H1 (cell line): ENCODE data around the gene STK39. TPM values are rescaled to one million over a fixed set of nuclear protein-coding genes. Genes with fewer than 3 reads are reported as not detected.

Experiments used
- CTCF ChIA-PET: fragments of 300-600 bp; sonication (Branson Sonifier 250); formaldehyde crosslinking; loops from one replicate; lab custom pipeline; 2021; ENCODE audit not compliant: partially characterized antibody; lab: Charles Lee
- POLR2A ChIA-PET: fragments of 300-600 bp; sonication (Branson Sonifier 250); formaldehyde crosslinking; loops from one replicate; lab custom pipeline; 2021; ENCODE audit warnings: inconsistent platforms; ENCODE audit not compliant: partially characterized antibody; lab: Charles Lee
- DNase-seq, 2 experiments: peaks; one replicate each; pipeline versions ENCODE4 v3.0.0 to v3.0.0-alpha.2; 2010 to 2022; ENCODE audit warnings: low spot score in 2 of 2, low read depth in 1 of 2, mixed read lengths in 1 of 2
- FAIRE-seq: peaks from 2 replicates; lab custom pipeline; 2011; peaks lifted over from hg19 to GRCh38; lab: Jason Lieb, UNC
- H2AFZ ChIP-seq: 2 replicates; pipeline ENCODE4 v1.8.1; 2012; ENCODE audit warnings: low read length, inconsistent platforms
- H2AK5ac ChIP-seq: 2 replicates; pipeline ENCODE4 v1.6.1; 2013; ENCODE audit warnings: low read depth, low read length
- H2BK120ac ChIP-seq: replicated peaks from 2 replicates; pipeline ENCODE3; 2013; ENCODE audit warnings: low read depth, low read length, inconsistent platforms
- H2BK12ac ChIP-seq: 2 replicates; pipeline ENCODE4 v1.6.1; 2013; ENCODE audit warnings: low read depth, low read length
- H2BK15ac ChIP-seq: 2 replicates; pipeline ENCODE4 v1.6.1; 2013; ENCODE audit warnings: low read length
- H2BK20ac ChIP-seq: 2 replicates; pipeline ENCODE4 v1.6.1; 2013; ENCODE audit warnings: low read length
- H2BK5ac ChIP-seq: 2 replicates; pipeline ENCODE4 v1.6.1; 2013; ENCODE audit warnings: low read depth, low read length
- H3K14ac ChIP-seq: 2 replicates; pipeline ENCODE4 v1.6.1; 2013; ENCODE audit warnings: inconsistent platforms; ENCODE audit not compliant: insufficient read length
- H3K18ac ChIP-seq: 2 replicates; pipeline ENCODE4 v1.6.1; 2013; ENCODE audit warnings: low read length; ENCODE audit errors: extremely low read depth
- H3K23ac ChIP-seq: 2 replicates; pipeline ENCODE4 v1.6.1; 2013; ENCODE audit warnings: inconsistent platforms; ENCODE audit not compliant: insufficient read length
- H3K23me2 ChIP-seq: 2 replicates; pipeline ENCODE4 v1.6.1; 2013; ENCODE audit warnings: low read depth, low read length
- H3K27ac ChIP-seq: 2 replicates; pipeline ENCODE4 v1.6.1; 2011; ENCODE audit warnings: low read depth, low read length, inconsistent platforms
- H3K27me3 ChIP-seq, 4 experiments: replicated peaks in 1 of 4; 1 replicate in 1 of 4; 2 replicates in 3 of 4; pipeline versions ENCODE4 v1.6.1 to v1.8.1; 2011 to 2013; ENCODE audit warnings: low read length in 3 of 4, mild to moderate bottlenecking in 3 of 4, inconsistent platforms in 2 of 4, mixed read lengths in 2 of 4, moderate library complexity in 1 of 4; ENCODE audit not compliant: control insufficient read depth in 3 of 4, insufficient read depth in 3 of 4; ENCODE audit errors: extremely low read depth in 1 of 4
- H3K36me3 ChIP-seq, 4 experiments: 2 replicates each; pipeline versions ENCODE4 v1.6.1 to v1.8.1; 2011 to 2013; ENCODE audit warnings: mild to moderate bottlenecking in 4 of 4, low read length in 3 of 4, moderate library complexity in 2 of 4, control low read depth in 1 of 4, inconsistent platforms in 1 of 4; ENCODE audit not compliant: insufficient read depth in 4 of 4, control insufficient read depth in 2 of 4
- H3K4ac ChIP-seq: replicated peaks from 2 replicates; pipeline ENCODE3; 2013; ENCODE audit warnings: low read length, low read depth, mixed read lengths, inconsistent platforms; ENCODE audit not compliant: insufficient read length
- H3K4me1 ChIP-seq, 4 experiments: replicated peaks in 1 of 4; 1 replicate in 1 of 4; 2 replicates in 3 of 4; pipeline versions ENCODE4 v1.6.1 to v1.8.1; 2011 to 2013; ENCODE audit warnings: low read length in 3 of 4, inconsistent platforms in 2 of 4, mixed read lengths in 1 of 4; ENCODE audit not compliant: insufficient read depth in 4 of 4, control insufficient read depth in 3 of 4
- H3K4me2 ChIP-seq, 2 experiments: 2 replicates each; pipeline versions ENCODE4 v1.6.1 to v1.8.1; 2011 to 2013; ENCODE audit warnings: low read depth in 2 of 2, low read length in 2 of 2, control low read depth in 1 of 2, inconsistent platforms in 1 of 2, mild to moderate bottlenecking in 1 of 2; ENCODE audit not compliant: insufficient read depth in 1 of 2
- H3K4me3 ChIP-seq, 4 experiments: fragments of 200-600, 300-600 bp in 1 of 4; sonication (generic), shearing (Covaris generic), sonication (Bioruptor Twin) in 1 of 4; 2 replicates each; pipeline versions ENCODE4 v1.5.1 to v1.8.1; 2011 to 2016; ENCODE audit warnings: low read length in 4 of 4, low read depth in 3 of 4, control low read depth in 2 of 4, inconsistent platforms in 2 of 4, mild to moderate bottlenecking in 2 of 4, mixed read lengths in 1 of 4, moderate library complexity in 1 of 4; ENCODE audit not compliant: insufficient read depth in 2 of 4; ENCODE audit errors: extremely low read depth in 1 of 4
- H3K56ac ChIP-seq: replicated peaks from 2 replicates; pipeline ENCODE3; 2013; ENCODE audit warnings: low read depth, mild to moderate bottlenecking, mixed read lengths, low read length, inconsistent platforms; ENCODE audit not compliant: insufficient read length
- H3K79me1 ChIP-seq: 2 replicates; pipeline ENCODE4 v1.6.1; 2013; ENCODE audit warnings: low read depth, low read length, control low read depth
- H3K79me2 ChIP-seq, 2 experiments: 2 replicates each; pipeline versions ENCODE4 v1.6.1 to v1.8.1; 2012 to 2013; ENCODE audit warnings: low read length in 2 of 2, mild to moderate bottlenecking in 2 of 2, inconsistent platforms in 1 of 2; ENCODE audit not compliant: insufficient read depth in 2 of 2, control insufficient read depth in 1 of 2
- H3K9ac ChIP-seq, 4 experiments: replicated peaks in 1 of 4; 1 replicate in 1 of 4; 2 replicates in 3 of 4; pipeline versions ENCODE4 v1.6.1 to v1.8.1; 2011 to 2013; ENCODE audit warnings: low read depth in 3 of 4, low read length in 3 of 4, control low read depth in 2 of 4, mild to moderate bottlenecking in 2 of 4, moderate library complexity in 2 of 4, inconsistent platforms in 1 of 4; ENCODE audit errors: extremely low read depth in 1 of 4
- H3K9me3 ChIP-seq, 2 experiments: 2 replicates each; pipeline versions ENCODE4 v1.6.1 to v1.8.1; 2012 to 2013; ENCODE audit warnings: mild to moderate bottlenecking in 2 of 2, moderate library complexity in 2 of 2, control low read depth in 1 of 2, inconsistent platforms in 1 of 2, low read depth in 1 of 2, low read length in 1 of 2, mixed read lengths in 1 of 2; ENCODE audit not compliant: insufficient read depth in 2 of 2
- H4K20me1 ChIP-seq, 2 experiments: replicated peaks in 1 of 2; 2 replicates each; pipeline versions ENCODE3 to v1.8.1; 2011 to 2013; ENCODE audit warnings: inconsistent platforms in 2 of 2, low read length in 2 of 2, mild to moderate bottlenecking in 1 of 2; ENCODE audit not compliant: insufficient read depth in 2 of 2, control insufficient read depth in 1 of 2
- H4K5ac ChIP-seq: 2 replicates; pipeline ENCODE4 v1.6.1; 2013; ENCODE audit warnings: low read length, low read depth, mixed read lengths, inconsistent platforms; ENCODE audit not compliant: insufficient read length
- H4K8ac ChIP-seq: 2 replicates; pipeline ENCODE4 v1.8.0; 2013; ENCODE audit warnings: mild to moderate bottlenecking, moderate library complexity, low read length, inconsistent platforms; ENCODE audit not compliant: insufficient read depth; ENCODE audit errors: extremely low read depth
- H4K91ac ChIP-seq: replicated peaks from 2 replicates; pipeline ENCODE3; 2013; ENCODE audit warnings: low read length, mixed read lengths, inconsistent platforms; ENCODE audit not compliant: insufficient read length
- BCL11A ChIP-seq, 2 experiments: IDR thresholded peaks; one replicate each; pipeline ENCODE4 v1.6.1; 2011; ENCODE audit warnings: low read depth in 2 of 2, low read length in 2 of 2, mild to moderate bottlenecking in 2 of 2
- CHD2 ChIP-seq: IDR thresholded peaks from 2 replicates; pipeline ENCODE4 v1.6.1; 2012; ENCODE audit warnings: low read length, improper control_type of control experiment
- CTBP2 ChIP-seq: IDR thresholded peaks from 2 replicates; pipeline ENCODE4 v1.7.0; 2011; ENCODE audit warnings: borderline replicate concordance, mild to moderate bottlenecking, moderate library complexity, mixed read lengths, low read length; ENCODE audit not compliant: insufficient read depth, insufficient read length
- EGR1 ChIP-seq: IDR thresholded peaks from 2 replicates; pipeline ENCODE4 v1.6.1; 2011; ENCODE audit warnings: low read depth, low read length, borderline replicate concordance
- HDAC2 ChIP-seq, 2 experiments: fragments of 300-600 bp in 1 of 2; sonication (generic) in 1 of 2; IDR thresholded peaks; 2 replicates each; pipeline ENCODE4 v1.6.1; 2011 to 2012; ENCODE audit warnings: low read depth in 2 of 2, low read length in 2 of 2, mild to moderate bottlenecking in 2 of 2, moderate library complexity in 2 of 2, borderline replicate concordance in 1 of 2, inconsistent platforms in 1 of 2
- JUND ChIP-seq: IDR thresholded peaks from 2 replicates; pipeline ENCODE4 v1.6.1; 2011; ENCODE audit warnings: mild to moderate bottlenecking, improper control_type of control experiment, low read length
- KDM5A ChIP-seq: fragments of 200-600 bp; IDR thresholded peaks from 2 replicates; pipeline ENCODE4 v1.7.1; 2012; ENCODE audit warnings: mild to moderate bottlenecking, low read length, inconsistent platforms, mixed read lengths
- MAFK ChIP-seq: IDR thresholded peaks from 2 replicates; pipeline ENCODE4 v1.6.1; 2012; ENCODE audit warnings: low read depth, mild to moderate bottlenecking, improper control_type of control experiment, low read length
- RNF2 ChIP-seq: fragments of 200-900, 300-1000 bp; sonication (generic); IDR thresholded peaks from 2 replicates; pipeline ENCODE4 v1.7.1; 2016; ENCODE audit warnings: borderline replicate concordance, low read depth, mild to moderate bottlenecking, antibody characterized with exemption, low read length; ENCODE audit not compliant: poor library complexity, severe bottlenecking; ENCODE audit errors: missing control alignments
- SIX5 ChIP-seq: IDR thresholded peaks from 2 replicates; pipeline ENCODE4 v1.6.1; 2011; ENCODE audit warnings: mild to moderate bottlenecking, low read depth, low read length
- WGBS, 2 experiments: shearing (Covaris generic) in 1 of 2; methylation state at CpG; one replicate each; pipeline versions ENCODE4 v1.1.6 to v1.1.7; 2013 to 2015; ENCODE audit warnings: low lambda C conversion rate in 2 of 2, mixed read lengths in 2 of 2, inconsistent platforms in 1 of 2, low coverage in 1 of 2, missing lambda C conversion rate in 1 of 2; ENCODE audit not compliant: insufficient replicate concordance in 2 of 2, insufficient coverage in 1 of 2, insufficient read length in 1 of 2; ENCODE audit errors: extremely low coverage in 1 of 2, missing lambda C conversion rate in 1 of 2; 5-methylcytosine and 5-hydroxymethylcytosine counted together
- polyA plus RNA-seq, 7 experiments: library from polyadenylated mRNA; depleted of rRNA in 3 of 7; stranded (reverse) in 5 of 7; unstranded in 2 of 7; fragments of >200 nt in 5 of 7; fragments of 200-250 nt in 2 of 7; gene quantifications; 1 replicate in 5 of 7; 2 replicates in 1 of 7; 4 replicates in 1 of 7; pipeline versions ENCODE4 v1.2.1 to v1.2.3, GENCODE V29; 2011 to 2013; ENCODE audit warnings: missing spikeins in 2 of 7, mixed read lengths in 2 of 7
- total RNA-seq: library from RNA; stranded (reverse); fragmentation: NEBNext Ultra II Directional; extraction: Animal tissue kit (Norgen Biotek cat#: 25700); gene quantifications from 2 replicates; pipeline ENCODE4 v1.2.1, GENCODE V29; 2021
- TF ChIP-seq, protein P1 (sequence below), 3 experiments: IDR thresholded peaks; 1 replicate in 2 of 3; 2 replicates in 1 of 3; pipeline versions ENCODE4 v1.5.1 to v1.6.1; 2011; ENCODE audit warnings: low read length in 3 of 3, mild to moderate bottlenecking in 3 of 3, inconsistent platforms in 2 of 3, low read depth in 1 of 3, moderate library complexity in 1 of 3; ENCODE audit not compliant: insufficient read depth in 1 of 3; ENCODE audit errors: control extremely low read depth in 1 of 3

Gene STK39
- total and polyA plus RNA-seq, 2 of the 8 experiments (the other 6 are each of a cell fraction or from before 2014, with no cell fraction given), result 13.7 to 23.8 TPM

DNA sequence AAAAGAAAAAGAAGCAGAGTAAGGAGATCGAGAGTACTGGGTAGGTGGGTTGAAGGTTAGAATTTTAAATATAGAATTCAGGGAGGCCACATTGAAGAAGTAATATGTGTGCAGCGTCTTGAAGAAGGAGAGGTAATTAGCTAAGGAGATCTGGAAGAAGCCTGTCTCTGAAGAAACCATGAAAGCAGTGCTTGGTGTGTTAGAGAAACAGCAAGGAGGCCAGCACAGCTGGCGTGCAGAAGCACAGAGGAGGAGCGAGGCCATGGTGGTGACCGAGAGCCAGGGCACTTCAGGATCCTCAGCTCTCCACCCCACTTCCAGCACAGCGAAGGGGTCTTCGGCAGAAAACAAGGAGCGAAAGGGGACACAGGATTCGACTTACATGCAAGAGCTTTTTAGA lies 305.8 kb downstream of the STK39 start:
- no peak overlapping the region for H4K5ac ChIP-seq
- H3K9ac ChIP-seq, result no peak overlapping the region
- no peak overlapping the region for H3K4ac ChIP-seq
- H3K56ac ChIP-seq, result no peak overlapping the region
- no peak overlapping the region for H3K14ac ChIP-seq
- no peak overlapping the region for H3K27ac ChIP-seq
- peak overlapping the region; percentile 25; the same call in 1 of the 2 replicates for H2BK20ac ChIP-seq
- CTCF ChIA-PET, result interaction anchor here (0.8 to 1.7 kb wide), 5 partner anchors 34 to 194 kb away, joined by 3 to 4 read pairs (median 3); no protein-coding TSS in a partner anchor
- H3K23me2 ChIP-seq, result no peaks in the 10 kb centered on the region
- H3K79me2 ChIP-seq, result no peaks in the 10 kb centered on the region
- H3K4me3 ChIP-seq, result no peak overlapping the region
- no peaks in the 10 kb centered on the region for H3K9me3 ChIP-seq
- no peak for DNase-seq
- H3K4me2 ChIP-seq, result no peak overlapping the region
- H2BK120ac ChIP-seq, result no peak overlapping the region
- no peak overlapping the region for H2BK12ac ChIP-seq
- no peaks in the 10 kb centered on the region for H3K36me3 ChIP-seq
- H2AFZ ChIP-seq, result peak overlapping the region; percentile 73; the same call in 1 of the 2 replicates
- POLR2A ChIA-PET, result interaction anchor here (0.6 kb wide), 1 partner anchor 852 kb away, joined by 3 read pairs; no protein-coding TSS in a partner anchor
- no peak overlapping the region for H3K23ac ChIP-seq
- H2BK5ac ChIP-seq, result no peak overlapping the region
- WGBS, 2 experiments, result 84 to 100% methylated on average over 1 to 9 of the region's 9 CpGs
- H3K18ac ChIP-seq, result no peak overlapping the region
- no peak overlapping the region for H2BK15ac ChIP-seq
- H4K20me1 ChIP-seq, result no peaks in the 10 kb centered on the region
- no peaks in the 10 kb centered on the region for H3K79me1 ChIP-seq
- H2AK5ac ChIP-seq, result no peak overlapping the region
- H3K27me3 ChIP-seq, result no peaks in the 10 kb centered on the region
- H4K8ac ChIP-seq, result no peak overlapping the region
- peaks cover 0 to 5% (median 4%) of the 10 kb centered on the region in 4 experiments; a peak in 6 of 7 replicates for H3K4me1 ChIP-seq
- no peak for FAIRE-seq
- H4K91ac ChIP-seq, result no peak overlapping the region
- TF ChIP-seq JUND (no peak), CTBP2 (no peak), HDAC2 (IDR thresholded peaks at IDR 0.05; ENCODE audit: borderline replicate concordance in 1 of 2, low read depth in 2 of 2, low read length in 2 of 2) (no peak), KDM5A (no peak), SIX5 (no peak), BCL11A (IDR thresholded peaks at IDR 0.05; ENCODE audit: low read depth in 2 of 2, low read length in 2 of 2) (no peak), CHD2 (no peak), RNF2 (no peak), MAFK (no peak), EGR1 (no peak)
- TF ChIP-seq, protein P1, sequence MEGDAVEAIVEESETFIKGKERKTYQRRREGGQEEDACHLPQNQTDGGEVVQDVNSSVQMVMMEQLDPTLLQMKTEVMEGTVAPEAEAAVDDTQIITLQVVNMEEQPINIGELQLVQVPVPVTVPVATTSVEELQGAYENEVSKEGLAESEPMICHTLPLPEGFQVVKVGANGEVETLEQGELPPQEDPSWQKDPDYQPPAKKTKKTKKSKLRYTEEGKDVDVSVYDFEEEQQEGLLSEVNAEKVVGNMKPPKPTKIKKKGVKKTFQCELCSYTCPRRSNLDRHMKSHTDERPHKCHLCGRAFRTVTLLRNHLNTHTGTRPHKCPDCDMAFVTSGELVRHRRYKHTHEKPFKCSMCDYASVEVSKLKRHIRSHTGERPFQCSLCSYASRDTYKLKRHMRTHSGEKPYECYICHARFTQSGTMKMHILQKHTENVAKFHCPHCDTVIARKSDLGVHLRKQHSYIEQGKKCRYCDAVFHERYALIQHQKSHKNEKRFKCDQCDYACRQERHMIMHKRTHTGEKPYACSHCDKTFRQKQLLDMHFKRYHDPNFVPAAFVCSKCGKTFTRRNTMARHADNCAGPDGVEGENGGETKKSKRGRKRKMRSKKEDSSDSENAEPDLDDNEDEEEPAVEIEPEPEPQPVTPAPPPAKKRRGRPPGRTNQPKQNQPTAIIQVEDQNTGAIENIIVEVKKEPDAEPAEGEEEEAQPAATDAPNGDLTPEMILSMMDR (IDR thresholded peaks at IDR 0.05; ENCODE audit: control extremely low read depth in 1 of 3, insufficient read depth in 1 of 3, low read depth in 1 of 3, low read length in 3 of 3), result no peak
